Neutrophil (primary cell): ENCODE measurements around the gene ELAVL4.

Source experiments
- H3K27ac ChIP-seq: fragments of 200-600 bp; sonication (generic); 2 replicates; pipeline ENCODE4 v1.5.1; 2016; ENCODE audit warnings: mild to moderate bottlenecking, moderate library complexity
- H3K27me3 ChIP-seq: fragments of 200-600 bp; sonication (generic); 2 replicates; pipeline ENCODE4 v1.6.0; 2016; ENCODE audit warnings: mild to moderate bottlenecking
- H3K36me3 ChIP-seq: fragments of 200-600 bp; sonication (generic); 2 replicates; pipeline ENCODE4 v1.5.1; 2017
- H3K4me1 ChIP-seq, 2 experiments: fragments of 200-600 bp in 1 of 2; sonication (generic) in 1 of 2; 1 replicate in 1 of 2; 2 replicates in 1 of 2; pipeline versions ENCODE4 v1.5.1 to v1.6.1; 2013 to 2016; ENCODE audit warnings: low read depth in 1 of 2, low read length in 1 of 2, mild to moderate bottlenecking in 1 of 2, moderate library complexity in 1 of 2; ENCODE audit not compliant: control insufficient read depth in 1 of 2, insufficient read depth in 1 of 2
- H3K4me3 ChIP-seq, 2 experiments: fragments of 200-600 bp in 1 of 2; sonication (generic) in 1 of 2; 1 replicate in 1 of 2; 2 replicates in 1 of 2; pipeline ENCODE4 v1.5.1; 2013 to 2016; ENCODE audit warnings: low read depth in 1 of 2, low read length in 1 of 2, mild to moderate bottlenecking in 1 of 2, moderate library complexity in 1 of 2
- H3K9me3 ChIP-seq: fragments of 200-600 bp; sonication (generic); 2 replicates; pipeline ENCODE4 v1.5.1; 2016
- TF ChIP-seq, protein P1 (sequence below): fragments of 200-600 bp; sonication (generic); IDR thresholded peaks from 2 replicates; pipeline ENCODE4 v1.5.1; 2016; ENCODE audit warnings: antibody characterized with exemption

The ELAVL4 gene

DNA sequence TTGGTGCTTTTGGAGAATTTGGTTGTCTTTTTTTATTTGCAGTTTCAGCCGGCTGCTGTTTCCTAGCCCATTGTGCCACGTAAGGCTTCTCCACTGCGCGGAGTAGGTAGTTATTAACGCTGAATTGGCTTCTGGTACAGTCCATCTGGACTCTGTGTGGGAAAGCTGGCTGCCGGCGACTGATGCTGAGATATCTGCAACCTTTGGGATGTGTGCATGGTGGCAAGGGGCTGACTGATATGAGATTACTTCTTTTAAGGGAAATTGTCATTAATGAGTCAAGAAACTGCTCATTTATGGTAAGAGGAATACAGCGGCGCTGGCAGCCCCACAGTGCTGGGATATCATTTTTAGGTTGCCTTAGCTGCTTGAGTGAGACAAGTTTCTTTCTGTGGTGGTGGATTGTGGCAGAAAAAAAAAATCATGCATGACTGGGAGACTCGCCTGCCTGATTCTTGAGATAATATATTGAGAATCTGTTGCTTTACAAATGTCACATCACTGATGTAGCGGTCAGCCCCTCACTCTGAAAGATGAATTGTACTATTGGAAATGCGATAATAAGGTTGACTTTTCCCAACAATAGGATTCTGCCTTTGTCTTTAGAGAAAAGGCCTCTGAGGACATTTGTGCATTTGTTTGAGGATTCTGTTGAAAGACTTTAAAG lies 2.5 kb upstream of the ELAVL4 start:
- Histone ChIP-seq H3K27me3 (peaks cover 33% of the 10 kb centered on the region), H3K4me3 (no peak overlapping the region), H3K9me3 (no peaks in the 10 kb centered on the region), H3K36me3 (no peaks in the 10 kb centered on the region), H3K4me1 (peaks cover 0 to 5% of the 10 kb centered on the region in 2 experiments), H3K27ac (no peak overlapping the region)
- TF ChIP-seq, protein P1, sequence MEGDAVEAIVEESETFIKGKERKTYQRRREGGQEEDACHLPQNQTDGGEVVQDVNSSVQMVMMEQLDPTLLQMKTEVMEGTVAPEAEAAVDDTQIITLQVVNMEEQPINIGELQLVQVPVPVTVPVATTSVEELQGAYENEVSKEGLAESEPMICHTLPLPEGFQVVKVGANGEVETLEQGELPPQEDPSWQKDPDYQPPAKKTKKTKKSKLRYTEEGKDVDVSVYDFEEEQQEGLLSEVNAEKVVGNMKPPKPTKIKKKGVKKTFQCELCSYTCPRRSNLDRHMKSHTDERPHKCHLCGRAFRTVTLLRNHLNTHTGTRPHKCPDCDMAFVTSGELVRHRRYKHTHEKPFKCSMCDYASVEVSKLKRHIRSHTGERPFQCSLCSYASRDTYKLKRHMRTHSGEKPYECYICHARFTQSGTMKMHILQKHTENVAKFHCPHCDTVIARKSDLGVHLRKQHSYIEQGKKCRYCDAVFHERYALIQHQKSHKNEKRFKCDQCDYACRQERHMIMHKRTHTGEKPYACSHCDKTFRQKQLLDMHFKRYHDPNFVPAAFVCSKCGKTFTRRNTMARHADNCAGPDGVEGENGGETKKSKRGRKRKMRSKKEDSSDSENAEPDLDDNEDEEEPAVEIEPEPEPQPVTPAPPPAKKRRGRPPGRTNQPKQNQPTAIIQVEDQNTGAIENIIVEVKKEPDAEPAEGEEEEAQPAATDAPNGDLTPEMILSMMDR = no peak

DNA sequence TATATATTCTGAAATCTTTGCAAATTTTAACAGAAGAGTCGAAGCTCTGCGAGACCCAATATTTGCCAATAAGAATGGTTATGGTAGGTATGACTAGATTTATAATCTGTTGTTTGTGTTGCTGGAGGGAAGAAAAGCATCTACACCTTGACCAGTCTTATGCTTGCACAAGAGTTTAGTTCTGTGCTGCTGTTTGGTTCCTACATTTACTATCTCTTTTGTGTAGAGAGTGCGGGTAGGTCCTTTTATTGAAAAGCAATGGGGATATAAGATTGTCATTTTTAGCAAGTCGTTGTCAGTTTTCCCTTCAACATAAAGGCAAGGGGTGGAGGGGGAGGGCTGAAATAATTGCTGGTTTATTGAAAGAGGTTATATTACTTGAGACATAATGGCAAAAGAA lies 396 bp downstream of the ELAVL4 start:
- Histone ChIP-seq H3K9me3 (no peaks in the 10 kb centered on the region), H3K27ac (no peak overlapping the region), H3K27me3 (peaks cover 40% of the 10 kb centered on the region), H3K4me3 (no peak overlapping the region), H3K36me3 (no peaks in the 10 kb centered on the region), H3K4me1 (peaks cover 0 to 5% of the 10 kb centered on the region in 2 experiments)
- TF ChIP-seq, protein P1 = no peak

DNA sequence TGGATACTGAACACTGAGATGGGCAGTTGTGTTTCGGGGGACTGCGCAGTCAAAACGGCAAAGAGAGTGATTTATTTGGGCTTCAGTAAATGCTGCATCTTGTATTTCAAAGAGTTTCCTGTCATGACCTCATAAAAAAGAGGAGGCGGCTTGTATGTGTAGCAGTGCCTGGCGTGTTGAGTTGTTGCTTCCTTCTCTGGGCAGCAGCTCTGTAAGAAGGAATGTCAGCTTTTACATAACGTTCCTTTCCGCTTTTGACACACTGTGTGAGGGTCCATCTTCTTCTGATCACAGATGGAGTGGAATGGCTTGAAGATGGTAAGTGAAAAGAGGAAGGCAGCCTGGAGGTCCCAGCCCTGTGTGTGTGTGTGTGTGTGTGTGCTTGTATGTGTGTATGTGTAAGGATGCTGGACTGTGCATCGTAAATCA lies 941 bp downstream of the ELAVL4 start:
- TF ChIP-seq, protein P1 = no peak
- H3K27ac ChIP-seq = no peak overlapping the region
- H3K36me3 ChIP-seq = no peaks in the 10 kb centered on the region
- peaks cover 0 to 5% of the 10 kb centered on the region in 2 experiments for H3K4me1 ChIP-seq
- no peaks in the 10 kb centered on the region for H3K9me3 ChIP-seq
- H3K27me3 ChIP-seq = peaks cover 40% of the 10 kb centered on the region
- H3K4me3 ChIP-seq = no peak overlapping the region

DNA sequence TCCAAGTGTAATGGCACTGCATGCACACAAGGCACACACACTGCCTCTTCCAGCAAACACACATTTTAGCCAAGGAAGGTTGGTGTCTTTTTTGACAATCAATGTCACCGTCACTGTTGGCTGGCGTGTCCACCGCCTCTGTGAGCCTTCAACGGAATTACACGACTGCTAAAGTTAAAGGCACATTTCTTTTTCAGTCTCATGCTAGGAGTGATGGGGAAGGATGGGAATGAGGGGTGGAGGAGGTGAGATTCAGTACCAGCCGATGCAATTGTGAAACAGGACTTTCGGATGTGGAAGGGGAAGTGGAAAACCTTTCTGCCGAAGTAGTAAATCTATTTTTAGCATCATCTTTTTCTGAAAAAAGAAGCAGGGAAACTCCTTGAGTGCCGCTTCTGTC lies 1.4 kb downstream of the ELAVL4 start:
- peaks cover 0 to 5% of the 10 kb centered on the region in 2 experiments for H3K4me1 ChIP-seq
- H3K27ac ChIP-seq = no peak overlapping the region
- H3K4me3 ChIP-seq = no peak overlapping the region
- H3K36me3 ChIP-seq = no peaks in the 10 kb centered on the region
- H3K9me3 ChIP-seq = no peaks in the 10 kb centered on the region
- peaks cover 40% of the 10 kb centered on the region for H3K27me3 ChIP-seq
- TF ChIP-seq, protein P1 = no peak

DNA sequence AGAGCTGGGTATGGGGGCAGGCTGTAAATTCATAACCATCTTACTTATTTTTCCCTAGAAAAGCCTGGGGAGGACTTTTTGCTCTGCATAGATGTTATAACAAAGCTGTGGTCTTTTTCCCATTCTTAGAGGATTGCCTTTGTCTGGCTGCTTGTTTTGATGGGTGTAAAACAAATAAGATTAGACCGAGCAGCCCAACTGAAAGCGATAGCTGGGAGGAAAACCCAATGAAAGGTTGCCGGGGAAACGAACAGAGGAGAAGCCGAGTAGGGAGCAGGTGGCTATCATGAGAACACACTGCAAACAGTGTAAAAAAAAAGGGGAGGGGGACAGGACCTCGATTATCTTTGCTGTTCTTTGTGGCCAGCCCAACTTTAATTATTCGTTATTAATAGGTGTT lies 1.9 kb downstream of the ELAVL4 start:
- Histone ChIP-seq H3K36me3 (no peaks in the 10 kb centered on the region), H3K27ac (no peak overlapping the region), H3K4me1 (peaks cover 0 to 5% of the 10 kb centered on the region in 2 experiments), H3K27me3 (peaks cover 40% of the 10 kb centered on the region), H3K9me3 (no peaks in the 10 kb centered on the region), H3K4me3 (no peak overlapping the region)
- TF ChIP-seq, protein P1 = no peak
